Measurements from ENCODE around the gene TRERF1.

GRCh38 chr6:42228305-42228704 lies 223.4 kb downstream of the TRERF1 start:
- TF ChIP-seq CTCF (IDR thresholded peaks at IDR 0.05) (no peak), POLR2A (IDR thresholded peaks at IDR 0.05) (no peak)

Measured in testis (tissue), 2 donors.